Endometrial microvascular endothelial cells (primary cell): ENCODE data around the gene ZFP62. TPM values are rescaled to one million over a fixed set of nuclear protein-coding genes. Genes with fewer than 3 reads are reported as not detected.
"Not testable (repeated sequence)": the region's sequence is repeated elsewhere in the genome, so short reads cannot be mapped to it uniquely, and the experiment has no call there.

Experiments used
- in situ Hi-C: cut with HindIII; loops from 2 replicates; pipeline ENCODE4 v1.10.0; 2017; ENCODE audit warnings: low sequenced_read_pairs, low pct_unique_long_range_greater_than_20kb; ENCODE audit errors: inconsistent ontology term
- total RNA-seq: library from RNA; depleted of rRNA; stranded (reverse); fragments of >200 nt; gene quantifications from one replicate; pipeline ENCODE4 v1.2.3, GENCODE V29; 2015; ENCODE audit errors: inconsistent ontology term

Gene ZFP62
- 5.4 TPM for total RNA-seq

GRCh38 chr5:180860887-180861822 lies at the start of gene ZFP62:
TSS of gene ZFP62 (minus strand) at chr5:180861276. CDS start at chr5:180861219, 57 bp downstream.
- in situ Hi-C loops, result no loop called here

GRCh38 chr5:180910735-180911134 lies 49.7 kb upstream of the ZFP62 start:
- in situ Hi-C loops, result no loop called here

GRCh38 chr5:180910182-180910581 lies 49.1 kb upstream of the ZFP62 start:
- in situ Hi-C loops, result no loop called here

- in situ Hi-C loops, result no loop called here
Measured at GRCh38 chr5:180909782-180910181, 48.7 kb upstream of the ZFP62 start.

- in situ Hi-C loops, result no loop called here
Measured at GRCh38 chr5:180908998-180909731, 48.1 kb upstream of the ZFP62 start.

GRCh38 chr5:180908400-180908799 lies 47.3 kb upstream of the ZFP62 start:
- in situ Hi-C loops, result no loop called here

- in situ Hi-C loops, result no loop called here
Measured at GRCh38 chr5:180901319-180902009, 40.4 kb upstream of the ZFP62 start.

- in situ Hi-C loops, result no loop called here
Measured at GRCh38 chr5:180900178-180900577, 39.1 kb upstream of the ZFP62 start.

GRCh38 chr5:180898621-180899246 lies 37.7 kb upstream of the ZFP62 start, which contains the start of gene BTNL8:
TSS of gene BTNL8 (plus strand) at chr5:180899159. CDS start at chr5:180899311, 152 bp downstream.
- in situ Hi-C loops, result no loop called here

- in situ Hi-C loops, result not testable (repeated sequence)
Measured at GRCh38 chr5:180895330-180895729, 34.3 kb upstream of the ZFP62 start.

GRCh38 chr5:180889381-180889780 lies 28.3 kb upstream of the ZFP62 start:
- in situ Hi-C loops, result no loop called here

GRCh38 chr5:180885845-180886529 lies 24.9 kb upstream of the ZFP62 start:
- in situ Hi-C loops, result not testable (repeated sequence)

- in situ Hi-C loops, result no loop called here
Measured at GRCh38 chr5:180875860-180876426, 14.9 kb upstream of the ZFP62 start.

- in situ Hi-C loops, result no loop called here
Measured at GRCh38 chr5:180874804-180875582, 13.9 kb upstream of the ZFP62 start.

- in situ Hi-C loops, result no loop called here
Measured at GRCh38 chr5:180873615-180874520, 12.8 kb upstream of the ZFP62 start.

- in situ Hi-C loops, result no loop called here
Measured at GRCh38 chr5:180872419-180872818, 11.3 kb upstream of the ZFP62 start.
